Coronary artery (tissue), 2 donors: ENCODE measurements around the gene KCNQ2.
A peak's percentile ranks its signal among the peaks of the same experiment; 100 is the strongest.

Experiments
- DNase-seq: peaks from one replicate; pipeline ENCODE4 v3.0.0-alpha.2; 2017; ENCODE audit warnings: low spot score
- H3K27ac ChIP-seq, 2 donors: fragments of 200-600 bp; sonication (generic); one replicate each; pipeline ENCODE4 v1.5.1; 2016 to 2019
- H3K4me3 ChIP-seq: fragments of 200-600 bp; sonication (generic); 2 replicates; pipeline ENCODE4 v1.5.1; 2016; ENCODE audit warnings: mild to moderate bottlenecking, moderate library complexity
- CTCF ChIP-seq: fragments of 200-600 bp; sonication (generic); IDR thresholded peaks from one replicate; pipeline ENCODE4 v1.5.1; 2019; ENCODE audit warnings: antibody characterized with exemption

Gene KCNQ2

DNA sequence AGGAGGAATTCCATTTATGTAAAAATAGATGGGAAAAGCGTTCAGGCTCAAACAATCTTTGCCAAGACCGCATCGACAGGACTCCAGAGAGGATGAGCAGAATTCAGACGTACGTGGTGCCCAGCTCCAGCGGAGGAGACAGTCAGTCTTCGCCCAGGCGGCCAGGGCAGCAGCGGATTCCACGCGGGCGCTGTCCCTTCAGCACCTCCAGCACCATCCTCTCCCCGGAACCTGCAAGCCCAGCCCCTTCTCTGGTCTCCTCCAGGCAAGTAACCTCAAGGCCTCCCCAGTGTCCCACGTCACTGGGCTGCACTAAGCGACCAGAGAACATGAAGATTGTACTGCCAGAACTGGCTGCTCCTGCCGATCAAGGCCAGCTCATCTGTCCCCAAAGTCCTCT, 2.8 kb upstream of the KCNQ2 start:
- H3K27ac ChIP-seq = no peak overlapping the region
- TF ChIP-seq CTCF = no peak
- no peak overlapping the region for H3K4me3 ChIP-seq
- no peak for DNase-seq

GRCh38 chr20:63473555-63474449, 1.3 kb upstream of the KCNQ2 start:
- TF ChIP-seq CTCF = no peak
- DNase-seq = no peak
- no peak overlapping the region for H3K27ac ChIP-seq
- H3K4me3 ChIP-seq = no peak overlapping the region

DNA sequence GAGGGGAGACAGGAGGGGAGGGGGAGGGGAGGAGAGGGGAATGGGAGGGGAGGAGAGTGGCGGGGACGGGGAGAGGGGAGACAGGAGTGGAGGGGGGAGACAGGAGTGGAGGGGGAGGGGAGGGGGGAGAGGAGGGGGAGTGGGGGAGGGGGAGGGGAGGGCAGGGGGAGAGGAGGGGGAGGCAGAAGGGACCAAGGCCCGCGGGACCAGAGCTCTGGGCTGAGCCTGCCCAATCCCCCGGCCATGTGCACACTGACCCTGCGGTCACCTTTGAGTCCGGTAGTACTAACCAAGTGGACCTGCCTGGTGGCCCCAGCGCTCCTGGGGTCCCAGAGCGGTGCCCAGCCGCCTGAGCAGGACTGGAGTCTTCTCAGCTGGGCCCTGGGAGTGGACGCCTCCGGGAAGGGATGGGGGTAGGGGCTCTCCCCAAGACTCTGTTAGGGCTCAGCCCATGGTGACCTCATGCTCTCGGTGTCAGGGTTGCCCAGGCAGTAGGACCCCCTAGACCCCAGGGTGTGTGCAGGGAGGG, 471 bp upstream of the KCNQ2 start:
- TF ChIP-seq CTCF = no peak

DNA sequence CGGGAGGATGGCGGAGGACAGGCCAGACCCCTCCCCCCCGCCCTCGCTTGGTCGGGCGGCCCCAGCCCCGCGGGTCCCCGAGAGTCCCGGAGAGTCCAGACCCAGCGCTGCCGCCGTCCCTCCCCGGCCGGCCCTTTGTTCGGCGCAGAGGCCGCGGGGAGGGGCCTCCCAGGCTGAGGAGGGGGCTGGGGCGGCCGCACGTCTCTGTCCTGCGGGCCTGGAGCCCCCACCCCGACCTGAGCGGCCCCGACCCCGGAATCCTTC, 806 bp downstream of the KCNQ2 start:
- peak overlapping the region; percentile 53 for H3K4me3 ChIP-seq

More for the DNA sequence above, 471 bp upstream of the KCNQ2 start:
- Histone ChIP-seq H3K4me3 (no peak overlapping the region), H3K27ac (no peak overlapping the region)
- DNase-seq = no peak

DNA sequence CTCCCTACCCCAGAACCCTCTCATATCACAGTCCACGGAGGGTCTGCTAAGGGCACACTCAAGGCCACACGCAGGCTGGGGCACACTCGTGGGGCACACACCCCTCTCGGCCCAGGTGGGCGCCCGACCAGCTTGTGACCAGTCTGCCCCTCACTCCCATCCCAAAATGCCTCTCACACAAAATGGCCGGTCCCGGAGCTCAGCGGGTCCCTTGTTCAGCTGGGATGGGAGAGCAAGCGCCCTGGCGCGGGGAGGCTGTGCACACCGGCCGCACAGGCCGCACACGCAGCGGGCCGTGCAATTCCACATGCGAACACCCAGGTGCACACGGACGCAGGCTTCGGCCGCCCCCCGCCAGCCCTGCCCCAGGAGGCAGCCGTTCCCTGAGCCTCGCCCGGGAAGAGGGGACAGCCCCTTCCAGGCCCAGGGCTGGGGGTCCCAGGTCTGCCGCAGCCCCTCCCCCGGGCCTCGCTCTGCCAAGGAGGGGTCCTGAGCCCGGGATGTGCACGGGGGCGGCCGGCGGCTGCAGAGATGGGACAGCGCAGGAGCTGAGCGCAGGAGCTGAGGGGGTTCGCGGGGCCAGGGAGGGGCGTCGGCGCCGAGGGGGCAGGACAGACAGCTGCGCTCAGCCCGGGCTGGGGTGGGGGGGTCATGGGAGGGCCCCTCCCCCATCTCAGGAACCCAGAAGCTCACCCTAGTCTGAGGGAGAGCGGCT, 1.3 kb downstream of the KCNQ2 start:
- Histone ChIP-seq H3K27ac (no peak overlapping the region), H3K4me3 (no peak overlapping the region)
- DNase-seq = no peak
- no peak for TF ChIP-seq CTCF

More for the DNA sequence above, 806 bp downstream of the KCNQ2 start:
- H3K27ac ChIP-seq = no peak overlapping the region
- no peak for DNase-seq
- no peak for TF ChIP-seq CTCF

DNA sequence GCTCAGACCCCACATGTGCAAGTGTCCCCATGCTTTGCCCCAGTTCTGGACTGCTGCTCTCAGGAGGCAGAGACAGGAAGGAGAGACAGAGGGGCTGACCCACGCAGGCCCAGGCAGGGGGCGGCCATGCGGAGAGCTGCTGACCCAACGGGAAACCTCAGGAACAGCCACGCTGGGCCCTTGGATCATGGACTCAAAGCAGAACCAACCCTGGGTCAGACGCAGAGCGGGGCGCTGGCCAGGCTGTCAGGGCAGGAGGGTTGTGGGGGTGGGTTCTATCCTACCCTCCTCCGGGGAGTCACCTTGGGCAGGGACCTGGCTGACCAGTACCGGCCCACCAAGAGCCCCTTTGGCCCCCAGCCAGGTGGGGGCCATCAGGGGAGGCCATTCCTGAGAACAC, 2.0 kb downstream of the KCNQ2 start:
- no peak overlapping the region for H3K4me3 ChIP-seq
- no peak overlapping the region for H3K27ac ChIP-seq
- DNase-seq = no peak
- no peak for TF ChIP-seq CTCF

- no peak for TF ChIP-seq CTCF
- no peak for DNase-seq
- H3K4me3 ChIP-seq = no peak overlapping the region
- no peak overlapping the region for H3K27ac ChIP-seq
Measured at GRCh38 chr20:63469713-63470101, 2.7 kb downstream of the KCNQ2 start.
